Caco-2 (cell line): ENCODE measurements around the gene TMEM187. TPM values are rescaled to one million over a fixed set of nuclear protein-coding genes. Genes with fewer than 3 reads are reported as not detected.

ENCODE experiments used
- BruUV-seq: library from RNA; stranded (reverse); fragments of 400-500 nt; replicated peaks from 2 replicates; lab custom pipeline; 2021; lab: Mats Ljungman, UMichigan
- CTCF ChIA-PET: fragments of 300-600 bp; sonication (Branson Sonifier 250); formaldehyde crosslinking; loops from one replicate; lab custom pipeline; 2022; ENCODE audit warnings: antibody characterized with exemption; lab: Charles Lee
- POLR2A ChIA-PET: fragments of 300-600 bp; sonication (Branson Sonifier 250); formaldehyde crosslinking; loops from one replicate; lab custom pipeline; 2022; ENCODE audit warnings: antibody characterized with exemption; lab: Charles Lee
- DNase-seq, 2 experiments: peaks; one replicate each; pipeline versions ENCODE4 v3.0.0 to v3.0.0-alpha.2; 2020 to 2022
- H3K27me3 ChIP-seq: replicated peaks from 2 replicates; pipeline ENCODE4 v1.6.0; 2011; ENCODE audit warnings: low read length; ENCODE audit not compliant: control insufficient read depth, insufficient read depth
- H3K36me3 ChIP-seq: 2 replicates; pipeline ENCODE4 v1.5.1; 2011; ENCODE audit warnings: low read length; ENCODE audit not compliant: control insufficient read depth, insufficient read depth
- H3K4me1 ChIP-seq: fragments of 250-450 bp; sonication (Bioruptor Pico); 2 replicates; pipeline ENCODE4 v1.5.1; 2020; ENCODE audit warnings: mild to moderate bottlenecking
- H3K4me3 ChIP-seq: 2 replicates; pipeline ENCODE4 v1.5.1; 2011; ENCODE audit warnings: low read depth, mild to moderate bottlenecking, control low read depth, low read length
- H3K9me3 ChIP-seq: fragments of 250-450 bp; sonication (Bioruptor Pico); 2 replicates; pipeline ENCODE4 v1.5.1; 2020; ENCODE audit warnings: mild to moderate bottlenecking, moderate library complexity
- H3K27ac Mint-ChIP-seq: one replicate; pipeline ENCODE4 v1.8.0; 2022; ENCODE audit warnings: mixed read lengths; ENCODE audit not compliant: unreplicated experiment
- H3K27me3 Mint-ChIP-seq: one replicate; pipeline ENCODE4 v1.8.0; 2022; ENCODE audit warnings: mixed read lengths; ENCODE audit not compliant: insufficient read depth, unreplicated experiment
- H3K36me3 Mint-ChIP-seq: one replicate; pipeline ENCODE4 v1.8.0; 2022; ENCODE audit warnings: mild to moderate bottlenecking, mixed read lengths; ENCODE audit not compliant: insufficient read depth, unreplicated experiment
- H3K4me1 Mint-ChIP-seq: one replicate; pipeline ENCODE4 v1.8.0; 2022; ENCODE audit warnings: low read depth, mixed read lengths; ENCODE audit not compliant: unreplicated experiment
- H3K4me3 Mint-ChIP-seq: one replicate; pipeline ENCODE4 v1.8.0; 2022; ENCODE audit warnings: mild to moderate bottlenecking, moderate library complexity, mixed read lengths; ENCODE audit not compliant: unreplicated experiment
- H3K9me3 Mint-ChIP-seq: one replicate; pipeline ENCODE4 v1.8.0; 2022; ENCODE audit warnings: mixed read lengths; ENCODE audit not compliant: unreplicated experiment
- CTCF ChIP-seq, 2 experiments: fragments of 200-600 bp in 1 of 2; IDR thresholded peaks; 1 replicate in 1 of 2; 2 replicates in 1 of 2; pipeline versions ENCODE4 v1.5.1 to v1.8.0; 2011 to 2022; ENCODE audit warnings: antibody characterized with exemption in 1 of 2, control low read depth in 1 of 2, inconsistent platforms in 1 of 2, low read depth in 1 of 2, low read length in 1 of 2, mild to moderate bottlenecking in 1 of 2, moderate library complexity in 1 of 2; ENCODE audit not compliant: insufficient read depth in 1 of 2, severe bottlenecking in 1 of 2, unreplicated experiment in 1 of 2
- intact Hi-C: fragments of 100-400 bp; cut with micrococcal nuclease; formaldehyde crosslinking; loops from one replicate; pipeline ENCODE4 v1.10.0; 2022; ENCODE audit not compliant: unreplicated experiment
- total RNA-seq: library from RNA; stranded (reverse); gene quantifications from 2 replicates; pipeline ENCODE4 v1.2.3, GENCODE V29; 2022

TMEM187 gene
- total RNA-seq, 1 experiment from 2014 or later: 4.9 TPM

GRCh38 chrX:154021131-154021611 is 48.6 kb downstream of the TMEM187 start:
- peaks cover 23% of the 10 kb centered on the region for H3K36me3 Mint-ChIP-seq
- DNase-seq: no peak
- ChIA-PET POLR2A (interaction anchor here (0.8 kb wide), 1 partner anchor 50 kb away, joined by 3 read pairs; no protein-coding TSS in a partner anchor), CTCF (no interaction called here)
- no peaks in the 10 kb centered on the region for H3K9me3 Mint-ChIP-seq
- H3K27me3 Mint-ChIP-seq: no peaks in the 10 kb centered on the region
- no peak for TF ChIP-seq CTCF (IDR thresholded peaks at IDR 0.05; ENCODE audit: insufficient read depth in 1 of 2, low read depth in 1 of 2, low read length in 1 of 2, severe bottlenecking in 1 of 2, unreplicated experiment in 1 of 2)
- no peak overlapping the region for H3K4me3 ChIP-seq
- no peak overlapping the region for H3K27ac Mint-ChIP-seq
- no peak overlapping the region for H3K4me3 Mint-ChIP-seq
- H3K4me1 Mint-ChIP-seq: no peaks in the 10 kb centered on the region
- intact Hi-C loops: no loop called here
- H3K4me1 ChIP-seq: no peaks in the 10 kb centered on the region
- H3K36me3 ChIP-seq: no peaks in the 10 kb centered on the region
- H3K9me3 ChIP-seq: no peaks in the 10 kb centered on the region
- no peaks in the 10 kb centered on the region for H3K27me3 ChIP-seq
- no TSS peak for BruUV-seq

GRCh38 chrX:154022108-154022507 is 49.6 kb downstream of the TMEM187 start:
- no peak for TF ChIP-seq CTCF (IDR thresholded peaks at IDR 0.05; ENCODE audit: insufficient read depth in 1 of 2, low read depth in 1 of 2, low read length in 1 of 2, severe bottlenecking in 1 of 2, unreplicated experiment in 1 of 2)
- no peaks in the 10 kb centered on the region for H3K9me3 ChIP-seq
- BruUV-seq: no TSS peak
- Mint-ChIP-seq H3K9me3 (no peaks in the 10 kb centered on the region), H3K4me3 (no peak overlapping the region), H3K36me3 (peaks cover 21% of the 10 kb centered on the region), H3K27me3 (no peaks in the 10 kb centered on the region), H3K4me1 (no peaks in the 10 kb centered on the region), H3K27ac (no peak overlapping the region)
- CTCF ChIA-PET: no interaction called here
- no peak overlapping the region for H3K4me3 ChIP-seq
- no peak for DNase-seq
- intact Hi-C loops: no loop called here
- no peaks in the 10 kb centered on the region for H3K4me1 ChIP-seq
- no peaks in the 10 kb centered on the region for H3K27me3 ChIP-seq
- H3K36me3 ChIP-seq: no peaks in the 10 kb centered on the region
- POLR2A ChIA-PET: interaction anchor here (0.8 kb wide), 1 partner anchor 51 kb away, joined by 3 read pairs; no protein-coding TSS in a partner anchor

- H3K27ac Mint-ChIP-seq: no peak overlapping the region
- Histone ChIP-seq H3K36me3 (no peaks in the 10 kb centered on the region), H3K4me3 (no peak overlapping the region), H3K9me3 (no peaks in the 10 kb centered on the region), H3K27me3 (no peaks in the 10 kb centered on the region), H3K4me1 (no peaks in the 10 kb centered on the region)
- ChIA-PET CTCF (no interaction called here), POLR2A (no interaction called here)
- TF ChIP-seq CTCF (IDR thresholded peaks at IDR 0.05; ENCODE audit: insufficient read depth in 1 of 2, low read depth in 1 of 2, low read length in 1 of 2, severe bottlenecking in 1 of 2, unreplicated experiment in 1 of 2): no peak
- intact Hi-C loops: no loop called here
- no peak for DNase-seq
- H3K4me3 Mint-ChIP-seq: no peak overlapping the region
- no TSS peak for BruUV-seq
- peaks cover 18% of the 10 kb centered on the region for H3K36me3 Mint-ChIP-seq
- H3K9me3 Mint-ChIP-seq: no peaks in the 10 kb centered on the region
- no peaks in the 10 kb centered on the region for H3K27me3 Mint-ChIP-seq
- no peaks in the 10 kb centered on the region for H3K4me1 Mint-ChIP-seq
Measured at GRCh38 chrX:154023276-154024000, 50.9 kb downstream of the TMEM187 start.
